CD14-positive monocyte (primary cell): ENCODE data around the gene PRKN. TPM values are rescaled to one million over a fixed set of nuclear protein-coding genes. Genes with fewer than 3 reads are reported as not detected.

ENCODE experiments used
- DNase-seq, 3 donors: peaks; one replicate each; pipeline ENCODE4 v3.0.0-alpha.2; 2011 to 2022
- H2AFZ ChIP-seq: 2 replicates; pipeline ENCODE4 v1.6.0; 2012; ENCODE audit warnings: mild to moderate bottlenecking, low read depth, low read length, inconsistent platforms; ENCODE audit not compliant: insufficient read depth, poor library complexity, severe bottlenecking
- H3K27ac ChIP-seq, 2 donors: 1 replicate in 1 of 2; 2 replicates in 1 of 2; pipeline ENCODE4 v1.5.1; 2012 to 2013; ENCODE audit warnings: low read length in 2 of 2, control low read depth in 1 of 2, inconsistent platforms in 1 of 2, low read depth in 1 of 2, mild to moderate bottlenecking in 1 of 2
- H3K27me3 ChIP-seq, 2 donors: one replicate each; pipeline versions ENCODE4 v1.6.0 to v1.6.1; 2011 to 2013; ENCODE audit warnings: low read length in 2 of 2; ENCODE audit not compliant: control insufficient read depth in 2 of 2, insufficient read depth in 2 of 2
- H3K36me3 ChIP-seq, 2 donors: replicated peaks in 1 of 2; 1 replicate in 1 of 2; 2 replicates in 1 of 2; pipeline versions ENCODE4 v1.5.1 to v1.6.1; 2012 to 2013; ENCODE audit warnings: low read length in 2 of 2, control low read depth in 1 of 2, inconsistent platforms in 1 of 2, mild to moderate bottlenecking in 1 of 2; ENCODE audit not compliant: insufficient read depth in 2 of 2, control insufficient read depth in 1 of 2
- H3K4me1 ChIP-seq, 2 donors: 1 replicate in 1 of 2; 2 replicates in 1 of 2; pipeline versions ENCODE4 v1.5.1 to v1.6.1; 2012 to 2013; ENCODE audit warnings: low read length in 2 of 2, control low read depth in 1 of 2, inconsistent platforms in 1 of 2, mild to moderate bottlenecking in 1 of 2, moderate library complexity in 1 of 2; ENCODE audit not compliant: insufficient read depth in 2 of 2, control insufficient read depth in 1 of 2
- H3K4me2 ChIP-seq: replicated peaks from 2 replicates; pipeline ENCODE3; 2012; ENCODE audit warnings: low read length, moderate library complexity, mild to moderate bottlenecking; ENCODE audit not compliant: poor library complexity, severe bottlenecking; ENCODE audit errors: extremely low read depth
- H3K4me3 ChIP-seq, 3 experiments: fragments of 200-600 bp in 1 of 3; sonication (generic) in 1 of 3; replicated peaks in 1 of 3; 1 replicate in 2 of 3; 2 replicates in 1 of 3; pipeline ENCODE4 v1.5.1; 2011 to 2013; ENCODE audit warnings: low read length in 3 of 3, mild to moderate bottlenecking in 3 of 3, control low read depth in 2 of 3, low read depth in 2 of 3, inconsistent platforms in 1 of 3, moderate library complexity in 1 of 3
- H3K79me2 ChIP-seq: 2 replicates; pipeline ENCODE4 v1.6.0; 2012; ENCODE audit warnings: mild to moderate bottlenecking, control low read depth, inconsistent platforms, low read length, moderate library complexity; ENCODE audit not compliant: insufficient read depth
- H3K9ac ChIP-seq: 2 replicates; pipeline ENCODE4 v1.6.0; 2017; ENCODE audit warnings: low read length, mild to moderate bottlenecking; ENCODE audit not compliant: insufficient read depth, poor library complexity, severe bottlenecking
- H3K9me3 ChIP-seq, 2 donors: replicated peaks in 1 of 2; 1 replicate in 1 of 2; 2 replicates in 1 of 2; pipeline versions ENCODE4 v1.5.1 to v1.6.1; 2012 to 2013; ENCODE audit warnings: low read length in 2 of 2, control low read depth in 1 of 2; ENCODE audit not compliant: control insufficient read depth in 1 of 2, insufficient read depth in 1 of 2
- H4K20me1 ChIP-seq: 2 replicates; pipeline ENCODE4 v1.6.0; 2012; ENCODE audit warnings: mild to moderate bottlenecking, low read length, control low read depth, moderate library complexity; ENCODE audit not compliant: insufficient read depth
- H3K27ac Mint-ChIP-seq, 7 donors: one replicate each; pipeline ENCODE4 v1.8.0; 2020; ENCODE audit warnings: mild to moderate bottlenecking in 7 of 7, mixed read lengths in 7 of 7, moderate library complexity in 6 of 7, inconsistent platforms in 2 of 7
- H3K27me3 Mint-ChIP-seq, 3 donors: one replicate each; pipeline ENCODE4 v1.8.0; 2021 to 2022; ENCODE audit warnings: low read depth in 3 of 3, mild to moderate bottlenecking in 3 of 3, mixed read lengths in 3 of 3, moderate library complexity in 3 of 3, inconsistent platforms in 1 of 3
- H3K36me3 Mint-ChIP-seq, 2 donors: one replicate each; pipeline ENCODE4 v1.8.0; 2020; ENCODE audit warnings: mixed read lengths in 2 of 2, inconsistent platforms in 1 of 2, mild to moderate bottlenecking in 1 of 2
- H3K4me1 Mint-ChIP-seq: one replicate; pipeline ENCODE4 v1.8.0; 2020; ENCODE audit warnings: mild to moderate bottlenecking, mixed read lengths
- H3K4me3 Mint-ChIP-seq, 2 donors: one replicate each; pipeline ENCODE4 v1.8.0; 2020; ENCODE audit warnings: mild to moderate bottlenecking in 2 of 2, mixed read lengths in 2 of 2, moderate library complexity in 1 of 2
- H3K9me3 Mint-ChIP-seq, 7 donors: one replicate each; pipeline ENCODE4 v1.8.0; 2020 to 2022; ENCODE audit warnings: mixed read lengths in 7 of 7, mild to moderate bottlenecking in 6 of 7, moderate library complexity in 6 of 7, inconsistent platforms in 2 of 7
- WGBS: methylation state at CpG from one replicate; pipeline ENCODE4 v1.1.5; 2013; ENCODE audit warnings: missing lambda C conversion rate; ENCODE audit not compliant: insufficient coverage; 5-methylcytosine and 5-hydroxymethylcytosine counted together
- intact Hi-C, 2 donors: fragments of 100-400 bp; cut with micrococcal nuclease; formaldehyde crosslinking; loops; one replicate each; pipeline versions ENCODE4 v1.15.0 to v1.15.1; 2023
- polyA plus RNA-seq, 3 donors: library from polyadenylated mRNA; depleted of rRNA in 1 of 3; unstranded in 2 of 3; stranded (reverse) in 1 of 3; fragments of 300-500 nt in 2 of 3; fragments of >200 nt in 1 of 3; fragmentation: Illumina TruSeq in 2 of 3; gene quantifications; 1 replicate in 2 of 3; 2 replicates in 1 of 3; pipeline ENCODE4 v1.2.3, GENCODE V29; 2012 to 2021
- TF ChIP-seq, protein P1 (sequence below): fragments of 200-600 bp; IDR thresholded peaks from one replicate; pipeline ENCODE4 v1.8.0; 2022; ENCODE audit warnings: antibody characterized with exemption, mild to moderate bottlenecking

The PRKN gene
- polyA plus RNA-seq, 3 donors: 0.19 to 0.21 TPM; not detected in 1

DNA sequence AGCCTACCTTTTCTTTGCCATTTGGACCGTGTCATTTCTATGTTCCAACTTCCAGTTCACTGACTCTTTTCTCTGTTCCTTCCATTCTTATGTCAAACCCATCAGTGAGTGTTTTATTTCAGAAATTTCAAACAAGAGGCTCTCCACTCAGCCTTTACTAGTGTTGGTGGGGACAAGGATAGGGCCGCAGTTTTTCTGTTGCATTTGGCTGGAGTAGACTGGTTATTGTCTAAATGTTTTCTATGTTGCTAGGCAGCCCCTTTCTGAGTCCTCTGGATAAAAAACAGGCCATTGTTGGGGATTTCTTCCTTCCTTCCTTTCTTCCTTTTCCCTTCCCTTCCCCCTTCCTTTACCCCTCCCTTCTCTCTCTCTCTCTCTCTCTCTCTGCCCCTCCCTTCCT is 288.6 kb downstream of the PRKN start:
- H3K9ac ChIP-seq: no peak overlapping the region
- intact Hi-C loops: no loop called here
- H3K36me3 Mint-ChIP-seq: no peaks in the 10 kb centered on the region
- no peaks in the 10 kb centered on the region for H3K4me1 Mint-ChIP-seq
- peaks cover 8% of the 10 kb centered on the region in 2 donors for H3K9me3 ChIP-seq
- H3K79me2 ChIP-seq: no peaks in the 10 kb centered on the region
- peaks cover 0 to 2% (median 0%) of the 10 kb centered on the region in 3 donors for H3K27me3 Mint-ChIP-seq
- peaks cover 5 to 13% (median 9%) of the 10 kb centered on the region in 7 donors for H3K9me3 Mint-ChIP-seq
- H3K4me1 ChIP-seq: no peaks in the 10 kb centered on the region
- no peak overlapping the region for H2AFZ ChIP-seq
- no peaks in the 10 kb centered on the region for H4K20me1 ChIP-seq
- H3K4me3 ChIP-seq: no peak overlapping the region
- H3K4me2 ChIP-seq: no peak overlapping the region
- H3K36me3 ChIP-seq: no peaks in the 10 kb centered on the region
- no peaks in the 10 kb centered on the region for H3K27me3 ChIP-seq
- no peak overlapping the region for H3K27ac Mint-ChIP-seq
- WGBS: no CpG with 5 or more reads among the region's 2 CpGs
- H3K27ac ChIP-seq: no peak overlapping the region
- H3K4me3 Mint-ChIP-seq: no peak overlapping the region
- TF ChIP-seq, protein P1, sequence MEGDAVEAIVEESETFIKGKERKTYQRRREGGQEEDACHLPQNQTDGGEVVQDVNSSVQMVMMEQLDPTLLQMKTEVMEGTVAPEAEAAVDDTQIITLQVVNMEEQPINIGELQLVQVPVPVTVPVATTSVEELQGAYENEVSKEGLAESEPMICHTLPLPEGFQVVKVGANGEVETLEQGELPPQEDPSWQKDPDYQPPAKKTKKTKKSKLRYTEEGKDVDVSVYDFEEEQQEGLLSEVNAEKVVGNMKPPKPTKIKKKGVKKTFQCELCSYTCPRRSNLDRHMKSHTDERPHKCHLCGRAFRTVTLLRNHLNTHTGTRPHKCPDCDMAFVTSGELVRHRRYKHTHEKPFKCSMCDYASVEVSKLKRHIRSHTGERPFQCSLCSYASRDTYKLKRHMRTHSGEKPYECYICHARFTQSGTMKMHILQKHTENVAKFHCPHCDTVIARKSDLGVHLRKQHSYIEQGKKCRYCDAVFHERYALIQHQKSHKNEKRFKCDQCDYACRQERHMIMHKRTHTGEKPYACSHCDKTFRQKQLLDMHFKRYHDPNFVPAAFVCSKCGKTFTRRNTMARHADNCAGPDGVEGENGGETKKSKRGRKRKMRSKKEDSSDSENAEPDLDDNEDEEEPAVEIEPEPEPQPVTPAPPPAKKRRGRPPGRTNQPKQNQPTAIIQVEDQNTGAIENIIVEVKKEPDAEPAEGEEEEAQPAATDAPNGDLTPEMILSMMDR: no peak
- DNase-seq: no peak

DNA sequence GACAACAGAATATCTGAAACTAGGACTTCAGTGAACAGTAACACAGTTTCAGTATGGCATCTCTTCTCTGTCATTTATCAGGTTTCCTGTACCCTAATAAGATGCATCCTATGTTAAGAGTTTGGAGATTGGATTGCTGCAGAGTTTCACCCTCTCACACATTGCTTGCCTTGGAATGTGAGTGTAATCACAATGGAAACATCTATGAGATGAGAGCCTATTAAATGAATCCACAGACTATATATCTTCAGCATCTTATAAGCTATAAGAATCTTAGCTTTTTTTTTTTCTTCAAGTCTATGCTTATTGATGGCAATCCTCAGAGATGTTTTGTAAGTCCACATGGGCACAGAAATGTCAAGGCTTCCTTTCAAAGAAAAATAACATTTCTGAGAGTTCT is 292.5 kb downstream of the PRKN start:
- H3K36me3 Mint-ChIP-seq: no peaks in the 10 kb centered on the region
- Histone ChIP-seq H2AFZ (no peak overlapping the region), H3K9me3 (peaks cover 8 to 10% of the 10 kb centered on the region in 2 donors), H3K79me2 (no peaks in the 10 kb centered on the region), H4K20me1 (no peaks in the 10 kb centered on the region), H3K9ac (no peak overlapping the region), H3K27ac (no peak overlapping the region), H3K4me2 (no peak overlapping the region), H3K36me3 (no peaks in the 10 kb centered on the region), H3K4me1 (no peaks in the 10 kb centered on the region), H3K27me3 (no peaks in the 10 kb centered on the region), H3K4me3 (no peak overlapping the region)
- peaks cover 5 to 15% (median 7%) of the 10 kb centered on the region in 7 donors for H3K9me3 Mint-ChIP-seq
- no peaks in the 10 kb centered on the region for H3K27me3 Mint-ChIP-seq
- no peaks in the 10 kb centered on the region for H3K4me1 Mint-ChIP-seq
- intact Hi-C loops: no loop called here
- DNase-seq: no peak
- TF ChIP-seq, protein P1: no peak
- H3K4me3 Mint-ChIP-seq: no peak overlapping the region
- H3K27ac Mint-ChIP-seq: no peak overlapping the region
